Gastroesophageal sphincter (tissue), 4 donors: Measurements from ENCODE around the gene GALNT5. TPM values are rescaled to one million over a fixed set of nuclear protein-coding genes. Genes with fewer than 3 reads are reported as not detected.

Experiments used
- ATAC-seq: fragments of 150-250 bp; one replicate; pipeline ENCODE4 v1.9.1; 2016; ENCODE audit warnings: mild to moderate bottlenecking, moderate library complexity
- H3K27ac ChIP-seq, 4 donors: fragments of 200-600 bp; sonication (generic) in 3 of 4; 1 replicate in 3 of 4; 2 replicates in 1 of 4; pipeline ENCODE4 v1.5.1; 2016 to 2019
- H3K27me3 ChIP-seq: fragments of 200-600 bp; sonication (generic); one replicate; pipeline ENCODE4 v1.5.1; 2019
- H3K36me3 ChIP-seq, 2 donors: fragments of 200-600 bp; sonication (generic); one replicate each; pipeline ENCODE4 v1.5.1; 2019; ENCODE audit warnings: control low read depth in 1 of 2
- H3K4me1 ChIP-seq, 3 donors: fragments of 200-600 bp; sonication (generic); 1 replicate in 2 of 3; 2 replicates in 1 of 3; pipeline ENCODE4 v1.5.1; 2016 to 2019; ENCODE audit warnings: control low read depth in 2 of 3
- H3K4me3 ChIP-seq, 2 donors: fragments of 200-600 bp; sonication (generic); one replicate each; pipeline ENCODE4 v1.5.1; 2019; ENCODE audit warnings: mild to moderate bottlenecking in 1 of 2, moderate library complexity in 1 of 2
- H3K9me3 ChIP-seq, 3 donors: fragments of 200-600 bp; sonication (generic); one replicate each; pipeline ENCODE4 v1.5.1; 2017 to 2019; ENCODE audit warnings: control low read depth in 2 of 3
- EP300 ChIP-seq: sonication (generic); formaldehyde crosslinking; IDR thresholded peaks from one replicate; pipeline ENCODE4 v1.6.1; 2017; ENCODE audit warnings: antibody characterized with exemption, mild to moderate bottlenecking
- POLR2A ChIP-seq, 2 donors: fragments of 450-650 bp; IDR thresholded peaks; one replicate each; pipeline ENCODE4 v1.6.1; 2017; ENCODE audit warnings: antibody characterized with exemption in 2 of 2, mild to moderate bottlenecking in 2 of 2, moderate library complexity in 1 of 2
- POLR2AphosphoS5 ChIP-seq: sonication (generic); formaldehyde crosslinking; IDR thresholded peaks from one replicate; pipeline ENCODE4 v1.6.1; 2017; ENCODE audit warnings: antibody characterized with exemption
- WGBS, 2 donors: methylation state at CpG; one replicate each; pipeline ENCODE4 v1.1.5; 2018; ENCODE audit warnings: low coverage in 1 of 2; 5-methylcytosine and 5-hydroxymethylcytosine counted together
- total RNA-seq, 4 donors: library from RNA; depleted of rRNA; stranded (reverse); fragments of >200 nt; gene quantifications; one replicate each; pipeline ENCODE4 v1.1.0, GENCODE V29; 2016
- TF ChIP-seq, protein P1 (sequence below), 4 experiments: fragments of 200-600 bp in 2 of 4; fragments of 450-650 bp in 2 of 4; sonication (generic) in 1 of 4; IDR thresholded peaks; one replicate each; pipeline ENCODE4 v1.5.1; 2017 to 2019; ENCODE audit warnings: antibody characterized with exemption in 4 of 4, mild to moderate bottlenecking in 2 of 4, moderate library complexity in 2 of 4

The GALNT5 gene, protein sequence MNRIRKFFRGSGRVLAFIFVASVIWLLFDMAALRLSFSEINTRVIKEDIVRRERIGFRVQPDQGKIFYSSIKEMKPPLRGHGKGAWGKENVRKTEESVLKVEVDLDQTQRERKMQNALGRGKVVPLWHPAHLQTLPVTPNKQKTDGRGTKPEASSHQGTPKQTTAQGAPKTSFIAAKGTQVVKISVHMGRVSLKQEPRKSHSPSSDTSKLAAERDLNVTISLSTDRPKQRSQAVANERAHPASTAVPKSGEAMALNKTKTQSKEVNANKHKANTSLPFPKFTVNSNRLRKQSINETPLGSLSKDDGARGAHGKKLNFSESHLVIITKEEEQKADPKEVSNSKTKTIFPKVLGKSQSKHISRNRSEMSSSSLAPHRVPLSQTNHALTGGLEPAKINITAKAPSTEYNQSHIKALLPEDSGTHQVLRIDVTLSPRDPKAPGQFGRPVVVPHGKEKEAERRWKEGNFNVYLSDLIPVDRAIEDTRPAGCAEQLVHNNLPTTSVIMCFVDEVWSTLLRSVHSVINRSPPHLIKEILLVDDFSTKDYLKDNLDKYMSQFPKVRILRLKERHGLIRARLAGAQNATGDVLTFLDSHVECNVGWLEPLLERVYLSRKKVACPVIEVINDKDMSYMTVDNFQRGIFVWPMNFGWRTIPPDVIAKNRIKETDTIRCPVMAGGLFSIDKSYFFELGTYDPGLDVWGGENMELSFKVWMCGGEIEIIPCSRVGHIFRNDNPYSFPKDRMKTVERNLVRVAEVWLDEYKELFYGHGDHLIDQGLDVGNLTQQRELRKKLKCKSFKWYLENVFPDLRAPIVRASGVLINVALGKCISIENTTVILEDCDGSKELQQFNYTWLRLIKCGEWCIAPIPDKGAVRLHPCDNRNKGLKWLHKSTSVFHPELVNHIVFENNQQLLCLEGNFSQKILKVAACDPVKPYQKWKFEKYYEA
- total RNA-seq: under 1 TPM; under 0.01 to 0.89 (median 0.24) TPM

DNA sequence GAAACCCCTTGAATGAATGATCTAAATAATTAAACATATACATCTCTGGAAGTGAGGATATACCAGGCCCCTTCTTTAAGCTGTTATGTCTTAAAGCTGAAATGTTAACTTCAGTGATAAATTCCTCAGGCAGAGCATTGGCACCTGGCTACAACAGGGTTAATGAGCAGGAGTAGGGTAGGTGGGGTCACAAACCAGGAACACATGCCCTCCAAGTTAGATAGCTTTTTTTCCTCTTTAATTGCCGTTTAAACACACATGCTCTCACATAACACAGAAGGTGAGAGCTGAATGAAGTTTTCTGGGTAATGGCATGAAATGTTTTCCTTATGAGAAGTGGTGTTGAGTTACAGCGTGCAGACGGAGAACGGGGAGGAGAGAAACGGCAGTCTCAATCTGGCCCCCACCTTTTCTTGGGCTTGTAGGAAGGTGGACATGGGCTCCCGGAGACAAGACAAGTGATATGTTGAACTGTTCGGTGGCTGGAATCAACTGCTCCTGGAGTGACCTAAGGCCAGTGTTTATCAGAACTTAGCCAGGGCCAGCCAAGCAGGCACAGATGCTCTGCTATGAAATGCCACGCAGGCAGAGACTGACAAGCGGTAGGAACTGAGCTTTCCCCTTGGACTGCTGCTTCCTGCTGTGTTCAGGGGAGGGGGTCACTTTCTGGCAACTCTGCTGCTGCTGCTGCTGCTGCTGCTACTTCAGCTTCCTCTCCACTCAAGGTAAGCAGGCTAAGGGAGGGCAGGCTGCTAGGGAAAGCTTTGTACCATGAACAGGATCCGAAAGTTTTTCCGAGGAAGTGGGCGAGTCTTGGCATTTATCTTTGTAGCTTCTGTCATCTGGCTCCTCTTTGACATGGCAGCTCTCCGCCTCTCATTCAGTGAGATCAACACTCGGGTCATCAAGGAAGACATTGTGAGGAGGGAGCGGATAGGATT lies at the start of gene GALNT5:
Gene GALNT5, plus strand, starts transcription at position 394 of the 941 bp plus-strand sequence. Its CDS starts 378 bp downstream, at position 772.
- Histone ChIP-seq H3K4me3 (peak within 1 kb of the TSS in 1 of 2 donors; percentile 32), H3K9me3 (no peaks in the 10 kb centered on the region), H3K27me3 (no peaks in the 10 kb centered on the region), H3K36me3 (no peaks in the 10 kb centered on the region), H3K27ac (peak within 1 kb of the TSS in 1 of 4 donors; percentile 37), H3K4me1 (peaks cover 0 to 16% (median 5%) of the 10 kb centered on the region in 3 donors)
- 0 to 9% methylated on average over 5 to 13 of the region's 15 CpGs for WGBS, 2 donors
- TF ChIP-seq, protein P1, sequence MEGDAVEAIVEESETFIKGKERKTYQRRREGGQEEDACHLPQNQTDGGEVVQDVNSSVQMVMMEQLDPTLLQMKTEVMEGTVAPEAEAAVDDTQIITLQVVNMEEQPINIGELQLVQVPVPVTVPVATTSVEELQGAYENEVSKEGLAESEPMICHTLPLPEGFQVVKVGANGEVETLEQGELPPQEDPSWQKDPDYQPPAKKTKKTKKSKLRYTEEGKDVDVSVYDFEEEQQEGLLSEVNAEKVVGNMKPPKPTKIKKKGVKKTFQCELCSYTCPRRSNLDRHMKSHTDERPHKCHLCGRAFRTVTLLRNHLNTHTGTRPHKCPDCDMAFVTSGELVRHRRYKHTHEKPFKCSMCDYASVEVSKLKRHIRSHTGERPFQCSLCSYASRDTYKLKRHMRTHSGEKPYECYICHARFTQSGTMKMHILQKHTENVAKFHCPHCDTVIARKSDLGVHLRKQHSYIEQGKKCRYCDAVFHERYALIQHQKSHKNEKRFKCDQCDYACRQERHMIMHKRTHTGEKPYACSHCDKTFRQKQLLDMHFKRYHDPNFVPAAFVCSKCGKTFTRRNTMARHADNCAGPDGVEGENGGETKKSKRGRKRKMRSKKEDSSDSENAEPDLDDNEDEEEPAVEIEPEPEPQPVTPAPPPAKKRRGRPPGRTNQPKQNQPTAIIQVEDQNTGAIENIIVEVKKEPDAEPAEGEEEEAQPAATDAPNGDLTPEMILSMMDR (IDR thresholded peaks at IDR 0.05): no peak
- no peak for TF ChIP-seq POLR2AphosphoS5
- TF ChIP-seq EP300: no peak
- no peak for TF ChIP-seq POLR2A (IDR thresholded peaks at IDR 0.05)
- ATAC-seq: peak; percentile 51

DNA sequence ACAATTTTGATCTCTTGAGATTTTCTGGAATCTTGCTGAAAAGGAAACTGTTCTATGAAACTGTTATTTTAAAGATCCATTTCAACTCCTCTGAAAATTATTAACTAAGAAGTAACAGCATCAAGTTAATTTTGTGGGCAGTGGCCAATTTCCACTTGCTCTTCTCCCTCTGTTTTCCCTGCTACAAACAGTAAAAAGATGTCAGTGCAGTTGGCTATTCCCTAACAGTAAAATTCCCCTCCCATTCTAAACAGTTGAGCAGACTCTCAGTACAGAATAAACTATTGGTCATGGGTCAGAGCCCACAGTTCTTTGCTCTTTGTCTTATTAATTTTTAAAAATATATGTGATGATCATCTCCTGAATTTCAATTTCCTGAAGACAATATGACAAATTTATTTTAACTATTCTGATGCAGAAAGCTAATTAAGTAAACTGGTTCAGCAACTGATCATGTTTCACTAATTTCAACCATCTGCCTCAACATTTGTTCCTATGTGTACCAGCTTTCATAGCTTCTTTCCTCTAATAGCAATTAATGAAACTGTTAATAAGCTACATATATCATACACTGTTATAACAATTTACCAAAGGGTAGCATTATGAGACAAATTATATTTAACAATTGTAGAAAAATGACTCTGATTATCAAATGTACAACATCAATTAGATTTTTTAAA lies 41.1 kb upstream of the GALNT5 start:
- H3K4me1 ChIP-seq: no peaks in the 10 kb centered on the region
- no peak for ATAC-seq
- H3K9me3 ChIP-seq: no peaks in the 10 kb centered on the region
- no peak overlapping the region for H3K27ac ChIP-seq
- no peak overlapping the region for H3K4me3 ChIP-seq
- H3K36me3 ChIP-seq: no peaks in the 10 kb centered on the region
- no peaks in the 10 kb centered on the region for H3K27me3 ChIP-seq
- TF ChIP-seq, protein P1 (IDR thresholded peaks at IDR 0.05): no peak
- no peak for TF ChIP-seq EP300
- TF ChIP-seq POLR2A (IDR thresholded peaks at IDR 0.05): no peak
- TF ChIP-seq POLR2AphosphoS5: no peak

DNA sequence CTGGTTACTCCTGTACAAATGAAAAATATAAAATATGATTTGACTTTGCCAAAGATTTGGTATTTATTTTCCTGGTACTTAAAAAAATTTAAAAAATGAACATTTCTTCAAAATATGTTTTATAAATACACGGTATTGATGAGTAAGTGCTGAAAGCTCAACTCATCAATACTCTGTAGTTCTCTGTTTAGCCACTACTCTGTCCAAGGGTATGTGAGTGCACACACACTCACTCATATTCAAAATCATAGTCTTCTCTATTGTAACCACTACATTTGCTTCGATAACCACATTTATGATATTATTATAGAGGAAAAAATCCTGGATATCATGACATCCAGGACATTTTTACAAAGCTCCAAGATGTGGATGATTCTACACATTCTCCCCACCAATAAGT lies 40.1 kb upstream of the GALNT5 start:
- 89 to 93% methylated on average over 2 of the region's 2 CpGs for WGBS, 2 donors
- Histone ChIP-seq H3K27me3 (no peaks in the 10 kb centered on the region), H3K27ac (no peak overlapping the region), H3K4me1 (no peaks in the 10 kb centered on the region), H3K36me3 (no peaks in the 10 kb centered on the region), H3K4me3 (no peak overlapping the region), H3K9me3 (no peaks in the 10 kb centered on the region)
- ATAC-seq: no peak
- no peak for TF ChIP-seq EP300
- TF ChIP-seq POLR2A (IDR thresholded peaks at IDR 0.05): no peak
- no peak for TF ChIP-seq POLR2AphosphoS5
- TF ChIP-seq, protein P1 (IDR thresholded peaks at IDR 0.05): no peak

DNA sequence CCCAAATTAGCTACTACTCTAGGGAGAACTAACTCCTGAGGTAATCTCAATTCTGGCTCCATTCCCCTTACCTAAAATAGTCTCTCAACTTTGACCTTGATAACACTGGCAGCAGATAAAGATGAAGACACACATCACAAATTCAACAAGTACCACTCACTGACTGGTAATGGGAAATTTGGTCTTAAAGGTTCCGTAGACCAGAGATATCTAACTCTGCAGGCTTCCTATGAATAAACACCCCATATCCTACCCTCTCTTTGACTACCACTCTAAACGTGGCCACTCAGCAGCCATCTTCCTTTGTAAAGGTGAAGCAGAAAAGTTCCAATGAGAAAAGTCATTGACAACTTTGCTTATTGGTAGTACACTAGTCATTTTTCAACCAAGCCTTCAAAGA lies 38.6 kb upstream of the GALNT5 start:
- no peaks in the 10 kb centered on the region for H3K4me1 ChIP-seq
- H3K36me3 ChIP-seq: no peaks in the 10 kb centered on the region
- H3K9me3 ChIP-seq: no peaks in the 10 kb centered on the region
- no peaks in the 10 kb centered on the region for H3K27me3 ChIP-seq
- H3K27ac ChIP-seq: no peak overlapping the region
- 58 to 79% methylated on average over 2 of the region's 2 CpGs for WGBS, 2 donors
- no peak for ATAC-seq
- no peak for TF ChIP-seq POLR2AphosphoS5
- TF ChIP-seq EP300: no peak
- TF ChIP-seq, protein P1 (IDR thresholded peaks at IDR 0.05): no peak
- no peak for TF ChIP-seq POLR2A (IDR thresholded peaks at IDR 0.05)
- no peak overlapping the region for H3K4me3 ChIP-seq
